Brain microvascular endothelial cell (primary cell): ENCODE measurements around the gene RAB29.

Experiments used
- DNase-seq: peaks from one replicate; pipeline ENCODE4 v3.0.0-alpha.2; 2020
- H3K27ac ChIP-seq: fragments of 250-450 bp; sonication (Bioruptor Pico); 2 replicates; pipeline ENCODE4 v1.5.1; 2020; ENCODE audit warnings: mild to moderate bottlenecking, moderate library complexity
- H3K27me3 ChIP-seq: fragments of 250-450 bp; sonication (Bioruptor Pico); replicated peaks from 2 replicates; pipeline ENCODE4 v1.5.1; 2020; ENCODE audit warnings: mild to moderate bottlenecking
- H3K36me3 ChIP-seq: fragments of 250-450 bp; sonication (Bioruptor Pico); replicated peaks from 2 replicates; pipeline ENCODE4 v1.5.1; 2020; ENCODE audit warnings: mild to moderate bottlenecking
- H3K4me3 ChIP-seq: 2 replicates; pipeline ENCODE4 v1.5.1; 2011; ENCODE audit warnings: low read depth, mild to moderate bottlenecking, control low read depth, low read length, moderate library complexity
- CTCF ChIP-seq: IDR thresholded peaks from 2 replicates; pipeline ENCODE4 v1.5.1; 2011; ENCODE audit warnings: low read depth, mild to moderate bottlenecking, moderate library complexity, low read length, control low read depth, inconsistent platforms; ENCODE audit errors: missing control alignments
- in situ Hi-C: cut with HindIII; loops from 2 replicates; pipeline ENCODE4 v1.10.0; 2017; ENCODE audit warnings: low sequenced_read_pairs, low pct_ligation_motif_present

RAB29 gene

GRCh38 chr1:205739348-205740160, 35.7 kb downstream of the RAB29 start:
- in situ Hi-C loops = no loop called here
- Histone ChIP-seq H3K27me3 (no peaks in the 10 kb centered on the region), H3K36me3 (peaks cover 3% of the 10 kb centered on the region), H3K27ac (peak overlapping the region; percentile 29), H3K4me3 (no peak overlapping the region)
- peak; percentile 55 for TF ChIP-seq CTCF
- peak; percentile 51 for DNase-seq

GRCh38 chr1:205735218-205735617, 40.1 kb downstream of the RAB29 start:
- Histone ChIP-seq H3K27ac (no peak overlapping the region), H3K36me3 (peaks cover 3% of the 10 kb centered on the region), H3K4me3 (no peak overlapping the region), H3K27me3 (no peaks in the 10 kb centered on the region)
- DNase-seq = no peak
- in situ Hi-C loops = no loop called here
- no peak for TF ChIP-seq CTCF

GRCh38 chr1:205733438-205734175, 41.7 kb downstream of the RAB29 start:
- TF ChIP-seq CTCF = no peak
- in situ Hi-C loops = no loop called here
- H3K36me3 ChIP-seq = no peaks in the 10 kb centered on the region
- H3K27ac ChIP-seq = no peak overlapping the region
- H3K4me3 ChIP-seq = no peak overlapping the region
- no peak for DNase-seq
- no peaks in the 10 kb centered on the region for H3K27me3 ChIP-seq

GRCh38 chr1:205729945-205730610, 45.2 kb downstream of the RAB29 start:
- in situ Hi-C loops = no loop called here
- DNase-seq = no peak
- Histone ChIP-seq H3K27me3 (no peaks in the 10 kb centered on the region), H3K27ac (no peak overlapping the region), H3K36me3 (peaks cover 9% of the 10 kb centered on the region), H3K4me3 (no peak overlapping the region)
- TF ChIP-seq CTCF = no peak

- in situ Hi-C loops = no loop called here
- Histone ChIP-seq H3K36me3 (peaks cover 14% of the 10 kb centered on the region), H3K27me3 (no peaks in the 10 kb centered on the region), H3K4me3 (no peak overlapping the region), H3K27ac (no peak overlapping the region)
- no peak for DNase-seq
- no peak for TF ChIP-seq CTCF
Observed at GRCh38 chr1:205726619-205727125, 48.6 kb downstream of the RAB29 start.
